ENCODE data around the gene BANP.
"Not testable (repeated sequence)": the region's sequence is repeated elsewhere in the genome, so short reads cannot be mapped to it uniquely, and the experiment has no call there.

The BANP gene

GRCh38 chr16:87927195-87927562 lies 24.1 kb upstream of the BANP start:
- no peak for DNase-seq (ENCODE audit: low read depth)

GRCh38 chr16:87929986-87930385 lies 21.2 kb upstream of the BANP start:
- no peak for DNase-seq (ENCODE audit: low read depth)

DNA sequence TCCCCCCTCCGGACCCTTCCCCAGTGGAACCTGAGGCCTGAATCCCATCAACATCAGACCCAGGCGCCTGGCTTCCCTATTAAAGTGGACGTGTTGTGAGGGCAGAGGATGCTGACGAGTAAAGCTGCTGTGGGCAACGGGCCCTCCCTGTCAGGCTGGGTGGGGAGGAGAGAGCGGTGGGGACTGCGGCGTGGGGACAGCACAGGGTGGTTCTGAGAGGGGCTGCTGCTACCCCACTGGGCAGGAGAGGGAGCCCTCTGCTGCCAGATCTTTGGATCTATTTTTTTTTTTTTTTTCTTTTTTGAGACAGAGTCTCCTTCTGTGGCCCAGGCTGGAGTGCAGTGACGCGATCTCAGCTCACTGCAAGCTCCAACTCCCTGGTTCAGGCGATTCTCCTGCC lies 20.8 kb upstream of the BANP start:
- DNase-seq (ENCODE audit: low read depth) = no peak

DNA sequence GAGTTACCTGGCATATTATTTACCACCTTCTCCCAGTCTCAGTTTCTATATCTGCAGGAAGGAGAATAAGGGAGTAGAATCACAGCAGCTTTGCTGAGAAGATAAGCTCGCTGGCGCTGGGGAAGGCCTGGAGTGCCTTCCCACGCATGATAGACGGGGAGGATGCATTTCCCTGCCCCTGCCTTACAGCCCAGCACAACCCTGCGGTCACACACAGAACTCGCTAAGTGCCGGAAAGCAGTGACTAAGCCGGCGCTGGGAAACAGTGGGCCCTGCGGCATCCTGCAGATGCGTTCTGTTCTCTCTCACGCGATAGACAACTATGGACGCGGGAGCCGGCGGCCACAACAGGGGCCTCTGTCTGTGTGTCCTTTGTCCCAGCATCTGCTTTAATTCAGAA lies 19.7 kb upstream of the BANP start:
- DNase-seq (ENCODE audit: low read depth) = peak; percentile 22

DNA sequence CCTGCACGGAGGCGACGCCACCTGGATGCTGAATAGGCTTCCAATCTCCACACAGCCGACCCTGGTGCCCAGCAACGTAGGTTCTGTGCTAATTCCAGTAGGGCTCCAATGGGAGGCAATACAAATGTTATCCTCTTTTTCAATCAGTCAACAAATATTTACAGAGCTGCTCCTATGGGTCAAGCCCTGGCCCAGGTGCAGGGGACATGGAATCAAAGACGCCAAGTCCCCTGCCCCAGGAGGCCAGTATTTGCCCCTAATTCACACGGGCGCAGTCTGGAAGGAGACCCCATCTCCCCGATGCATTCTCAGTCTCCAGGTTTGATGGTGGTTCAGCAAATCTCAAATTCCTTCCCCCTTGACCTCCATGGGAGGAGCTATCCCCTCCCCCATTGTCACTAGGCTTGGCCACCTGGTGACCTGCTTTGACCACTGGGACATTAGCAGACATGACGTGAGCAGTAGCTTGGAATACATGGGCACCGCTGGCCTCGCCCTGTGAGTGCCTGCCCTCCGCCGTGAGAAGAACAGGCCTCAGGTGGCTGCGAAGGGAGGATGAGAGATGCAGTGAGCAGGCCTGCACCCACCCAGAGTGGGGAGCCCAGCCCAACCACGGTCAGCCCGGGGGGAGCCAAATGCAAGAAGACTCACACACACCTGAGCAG lies 18.6 kb upstream of the BANP start:
- not testable (repeated sequence) for DNase-seq (ENCODE audit: low read depth)

- no peak for DNase-seq (ENCODE audit: low read depth)
Observed at GRCh38 chr16:87933140-87933495, 18.1 kb upstream of the BANP start.

- DNase-seq (ENCODE audit: low read depth) = not testable (repeated sequence)
Observed at GRCh38 chr16:87934752-87935425, 16.3 kb upstream of the BANP start.

- DNase-seq (ENCODE audit: low read depth) = not testable (repeated sequence)
Observed at GRCh38 chr16:87936016-87936374, 15.2 kb upstream of the BANP start.

DNA sequence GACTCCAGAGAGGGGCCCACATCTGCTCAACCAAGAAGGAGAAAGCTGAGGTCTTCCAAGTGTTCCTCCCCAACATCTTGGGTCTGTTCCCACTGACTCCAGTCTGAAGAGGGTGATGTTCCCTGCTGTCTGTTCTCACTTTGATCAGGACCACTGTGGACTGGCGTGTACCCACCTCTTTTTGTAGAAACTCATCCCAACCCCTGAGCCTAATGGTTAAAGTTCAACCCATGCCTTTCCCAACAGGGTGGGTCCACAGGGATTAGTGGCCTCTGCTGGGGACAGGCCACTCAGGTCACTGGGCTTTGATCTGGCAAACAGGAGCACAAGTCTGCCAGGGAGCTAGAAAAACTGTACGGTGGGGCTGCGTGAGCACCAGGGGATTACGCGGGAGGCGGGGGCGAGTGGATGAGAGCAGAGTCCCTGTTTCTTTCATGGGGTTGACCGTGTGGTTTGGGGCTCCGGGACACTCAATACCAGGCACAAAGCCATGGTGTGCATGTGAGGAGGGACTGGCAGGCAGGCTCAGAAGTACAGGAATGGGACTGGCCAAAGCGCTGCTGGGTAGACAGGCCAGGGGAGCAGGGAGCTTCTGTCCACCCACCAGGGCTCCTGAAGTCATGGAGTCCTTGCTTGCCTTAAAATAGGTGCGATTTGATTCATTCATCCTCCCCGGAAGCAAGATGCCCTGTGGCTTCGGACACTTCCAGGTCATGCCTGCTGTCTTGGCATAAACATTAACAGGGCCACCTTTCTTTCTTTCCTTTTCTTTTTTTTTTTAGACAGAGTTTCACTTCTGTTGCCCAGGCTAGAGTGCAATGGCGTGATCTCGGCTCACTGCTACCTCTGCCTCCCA lies 14.6 kb upstream of the BANP start, which contains the start of gene CA5A:
CA5A (minus strand) TSS at position 155 of the 856 bp plus-strand sequence; CDS start at position 76, 79 bp downstream.
- no peak for DNase-seq (ENCODE audit: low read depth)

DNA sequence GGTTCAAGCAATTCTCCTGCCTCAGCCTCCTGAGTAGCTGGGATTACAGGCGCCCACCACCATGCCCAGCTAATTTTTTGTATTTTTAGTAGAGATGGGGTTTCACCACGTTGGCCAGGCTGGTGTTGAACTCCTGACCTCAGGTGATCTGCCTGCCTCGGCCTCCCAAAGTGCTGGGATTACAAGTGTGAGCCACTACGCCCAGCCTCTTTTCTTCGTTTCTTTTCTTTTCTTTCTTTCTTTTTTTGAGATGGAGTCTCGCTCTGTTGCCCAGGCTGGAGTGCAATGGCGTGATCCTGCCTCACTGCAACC lies 14.0 kb upstream of the BANP start:
- not testable (repeated sequence) for DNase-seq (ENCODE audit: low read depth)

DNA sequence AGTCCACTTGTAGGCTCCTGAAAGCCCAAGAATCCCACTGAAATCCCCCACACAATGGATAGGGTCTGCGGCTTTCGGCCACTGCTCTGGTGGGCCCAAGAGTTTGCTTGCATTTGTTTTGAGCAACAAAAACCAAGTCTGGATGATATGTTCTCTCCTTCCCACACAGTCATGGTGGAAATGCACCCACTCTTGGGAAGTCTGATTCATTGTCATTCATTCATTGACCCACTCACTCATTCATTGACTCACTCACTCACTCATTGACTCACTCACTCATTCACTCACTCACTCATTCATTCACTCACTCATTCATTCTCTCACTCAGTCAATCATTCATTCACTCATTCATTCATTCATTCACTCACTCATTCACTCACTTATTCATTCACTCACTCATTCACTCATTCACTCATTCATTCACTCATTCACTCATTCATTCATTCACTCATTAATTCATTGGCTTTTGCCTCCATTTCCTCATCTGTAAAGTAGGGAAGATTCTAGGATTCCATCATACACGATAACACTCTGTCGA lies 12.8 kb upstream of the BANP start:
- no peak for DNase-seq (ENCODE audit: low read depth)

DNA sequence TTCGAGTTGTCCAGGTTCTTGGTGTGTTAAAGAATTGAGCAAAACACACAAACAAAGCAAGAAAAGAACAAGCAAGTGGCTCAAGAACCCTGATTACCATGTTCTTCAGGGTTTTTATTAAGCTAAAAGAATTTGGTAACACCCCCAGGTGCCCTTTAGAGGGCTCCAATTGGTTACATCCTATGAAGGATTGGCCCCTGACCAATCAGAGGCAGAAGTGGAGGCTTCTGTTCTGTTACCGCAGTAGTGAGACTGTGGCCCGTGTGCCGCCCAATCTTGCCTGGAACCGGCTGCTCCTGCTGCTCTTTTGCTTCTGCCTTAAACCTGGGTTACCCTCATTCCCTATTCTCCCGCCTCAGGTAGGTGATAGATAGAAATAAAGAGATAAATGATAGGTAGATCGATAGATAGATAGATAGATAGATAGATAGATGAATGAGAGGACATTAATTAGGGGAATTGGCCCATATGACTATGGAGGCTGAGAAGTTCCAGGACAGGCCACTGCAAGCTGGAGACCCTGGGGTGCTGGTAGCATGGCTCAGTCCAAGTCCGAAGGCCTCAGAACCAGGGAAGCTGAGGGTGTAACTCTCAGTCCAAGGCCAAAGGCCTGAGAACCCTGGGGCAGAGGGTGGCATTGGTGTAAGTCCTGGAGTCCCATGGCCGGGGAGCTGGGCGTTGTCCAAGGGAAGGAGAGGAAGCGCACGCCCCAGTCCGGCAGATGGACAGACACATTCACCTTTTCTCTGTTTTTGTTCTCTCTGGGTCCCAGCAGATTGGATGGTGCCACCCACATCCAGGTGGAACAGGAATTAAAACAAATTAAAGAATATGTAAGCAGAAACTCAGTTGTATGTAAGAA lies 11.4 kb upstream of the BANP start:
- DNase-seq (ENCODE audit: low read depth) = no peak

DNA sequence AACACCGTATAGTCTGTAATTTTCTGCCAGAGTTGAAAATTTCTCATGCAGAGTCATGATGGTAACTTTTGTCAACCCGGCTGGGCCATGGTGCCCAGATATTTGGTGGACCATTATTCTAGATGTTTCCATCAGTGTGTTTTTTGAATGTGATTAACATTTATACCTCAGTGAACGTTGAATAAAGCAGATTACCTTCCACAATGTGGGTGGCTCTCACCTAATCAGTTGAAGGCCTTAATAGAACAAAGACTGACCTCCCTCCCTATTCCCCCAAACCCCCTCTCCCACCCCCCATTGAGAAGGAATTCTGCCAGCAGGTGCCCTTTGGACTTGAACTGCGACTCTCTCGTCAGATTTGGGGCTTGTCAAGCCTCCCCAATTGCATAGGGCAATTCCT lies 8.6 kb upstream of the BANP start:
- DNase-seq (ENCODE audit: low read depth) = no peak

DNA sequence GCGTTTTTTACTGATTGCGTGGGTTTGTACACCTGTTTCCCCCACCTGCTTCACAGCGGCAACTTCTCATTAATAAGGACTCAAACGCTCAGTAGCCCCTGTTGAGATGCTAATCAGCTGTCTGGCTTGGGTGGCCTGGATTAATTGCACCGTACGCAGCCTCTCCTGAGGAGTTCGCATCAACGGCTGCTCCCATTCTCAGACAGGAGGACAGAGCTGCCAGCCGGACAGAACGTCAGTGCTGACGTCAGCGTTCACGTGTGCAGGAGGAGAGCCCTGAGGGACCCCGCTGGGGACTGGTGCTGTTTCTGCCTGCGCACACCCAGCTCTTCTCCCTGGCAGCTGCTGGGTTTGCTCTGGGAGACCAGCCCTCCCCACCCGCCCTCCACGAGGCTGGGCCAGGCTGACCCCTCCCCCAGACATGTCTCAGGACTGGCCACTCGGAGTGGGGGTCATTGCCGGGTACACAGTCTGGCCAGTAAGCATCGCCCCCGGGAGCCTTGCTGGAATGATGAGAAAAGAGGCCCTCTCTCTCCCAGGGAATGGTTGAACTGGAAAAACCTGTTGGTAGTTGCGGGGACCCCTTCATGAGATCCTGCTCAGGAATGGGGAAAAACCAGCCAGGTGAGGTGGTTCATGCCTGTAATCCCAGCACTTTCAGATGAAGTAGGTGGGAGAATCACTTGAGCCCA lies 5.7 kb upstream of the BANP start:
- no peak for DNase-seq (ENCODE audit: low read depth)

- no peak for DNase-seq (ENCODE audit: low read depth)
Observed at GRCh38 chr16:87946596-87947347, 4.5 kb upstream of the BANP start.

DNA sequence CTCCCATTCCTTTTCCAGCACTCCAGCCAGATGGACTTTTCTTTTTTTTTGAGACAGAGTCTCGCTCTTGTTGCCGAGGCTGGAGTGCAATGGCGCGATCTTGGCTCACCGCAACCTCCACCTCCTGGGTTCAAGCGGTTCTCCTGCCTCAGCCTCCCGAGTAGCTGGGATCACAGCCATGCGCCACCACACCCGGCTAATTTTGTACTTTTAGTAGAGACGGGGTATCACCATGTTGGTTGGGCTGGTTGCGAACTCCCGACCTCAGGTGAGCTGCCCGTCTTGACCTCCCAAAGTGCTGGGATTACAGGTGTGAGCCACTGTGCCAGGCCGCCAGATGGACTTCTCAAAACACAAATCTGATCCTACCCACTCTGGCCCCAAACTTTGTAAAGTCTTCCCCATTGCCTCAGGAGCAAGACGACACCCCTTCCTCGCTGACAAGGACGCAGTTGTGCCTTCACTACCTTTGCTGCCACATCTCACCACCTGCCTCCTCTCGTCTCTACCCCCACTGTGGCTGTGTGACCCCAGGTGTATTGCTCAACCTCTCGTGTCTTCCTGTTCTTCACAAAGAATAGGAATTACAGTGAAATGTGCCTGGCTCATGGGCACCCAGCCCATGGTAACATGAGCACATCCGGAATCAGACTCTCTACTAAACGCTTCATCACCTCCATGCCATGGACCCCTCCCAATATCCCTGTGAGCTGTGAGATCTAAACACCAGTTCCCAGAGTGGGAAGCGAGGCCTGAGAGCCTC lies 3.7 kb upstream of the BANP start:
- no peak for DNase-seq (ENCODE audit: low read depth)

GRCh38 chr16:87948119-87948545 lies 3.1 kb upstream of the BANP start:
- DNase-seq (ENCODE audit: low read depth) = no peak

- DNase-seq (ENCODE audit: low read depth) = no peak
Observed at GRCh38 chr16:87948735-87949070, 2.5 kb upstream of the BANP start.

- no peak for DNase-seq (ENCODE audit: low read depth)
Observed at GRCh38 chr16:87949071-87949744, 2.0 kb upstream of the BANP start.

Data from activated T-cell treated with anti-CD3 and anti-CD28 coated beads for 48 hours (primary cell).